ENCODE data around the gene SHC4.

DNA sequence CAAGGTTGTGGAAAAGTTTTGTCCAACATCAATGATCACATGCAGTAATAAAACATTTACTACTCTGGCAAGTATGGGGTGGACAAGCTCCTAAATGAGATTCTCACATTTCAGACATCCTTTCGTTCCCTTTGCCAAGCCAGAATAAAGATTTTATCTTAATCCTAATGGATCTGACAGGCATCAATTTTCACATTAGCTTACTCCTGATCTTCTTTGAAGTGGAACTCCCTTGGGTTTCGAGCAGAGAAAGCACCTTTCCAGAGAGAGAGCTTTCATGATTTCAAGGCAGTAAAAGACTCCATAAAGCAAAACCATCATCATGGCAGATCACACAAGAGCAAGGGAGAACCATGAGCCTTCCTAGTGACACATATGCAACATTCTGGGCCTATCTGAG is 113.1 kb downstream of the SHC4 start:
- no peak for TF ChIP-seq POLR2A (IDR thresholded peaks at IDR 0.05)
- TF ChIP-seq, protein P1, sequence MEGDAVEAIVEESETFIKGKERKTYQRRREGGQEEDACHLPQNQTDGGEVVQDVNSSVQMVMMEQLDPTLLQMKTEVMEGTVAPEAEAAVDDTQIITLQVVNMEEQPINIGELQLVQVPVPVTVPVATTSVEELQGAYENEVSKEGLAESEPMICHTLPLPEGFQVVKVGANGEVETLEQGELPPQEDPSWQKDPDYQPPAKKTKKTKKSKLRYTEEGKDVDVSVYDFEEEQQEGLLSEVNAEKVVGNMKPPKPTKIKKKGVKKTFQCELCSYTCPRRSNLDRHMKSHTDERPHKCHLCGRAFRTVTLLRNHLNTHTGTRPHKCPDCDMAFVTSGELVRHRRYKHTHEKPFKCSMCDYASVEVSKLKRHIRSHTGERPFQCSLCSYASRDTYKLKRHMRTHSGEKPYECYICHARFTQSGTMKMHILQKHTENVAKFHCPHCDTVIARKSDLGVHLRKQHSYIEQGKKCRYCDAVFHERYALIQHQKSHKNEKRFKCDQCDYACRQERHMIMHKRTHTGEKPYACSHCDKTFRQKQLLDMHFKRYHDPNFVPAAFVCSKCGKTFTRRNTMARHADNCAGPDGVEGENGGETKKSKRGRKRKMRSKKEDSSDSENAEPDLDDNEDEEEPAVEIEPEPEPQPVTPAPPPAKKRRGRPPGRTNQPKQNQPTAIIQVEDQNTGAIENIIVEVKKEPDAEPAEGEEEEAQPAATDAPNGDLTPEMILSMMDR (IDR thresholded peaks at IDR 0.05), result no peak
